ENCODE data around the gene OR6K6. TPM values are rescaled to one million over a fixed set of nuclear protein-coding genes. Genes with fewer than 3 reads are reported as not detected.

Gene OR6K6, protein sequence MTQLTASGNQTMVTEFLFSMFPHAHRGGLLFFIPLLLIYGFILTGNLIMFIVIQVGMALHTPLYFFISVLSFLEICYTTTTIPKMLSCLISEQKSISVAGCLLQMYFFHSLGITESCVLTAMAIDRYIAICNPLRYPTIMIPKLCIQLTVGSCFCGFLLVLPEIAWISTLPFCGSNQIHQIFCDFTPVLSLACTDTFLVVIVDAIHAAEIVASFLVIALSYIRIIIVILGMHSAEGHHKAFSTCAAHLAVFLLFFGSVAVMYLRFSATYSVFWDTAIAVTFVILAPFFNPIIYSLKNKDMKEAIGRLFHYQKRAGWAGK
- total RNA-seq: not detected

DNA sequence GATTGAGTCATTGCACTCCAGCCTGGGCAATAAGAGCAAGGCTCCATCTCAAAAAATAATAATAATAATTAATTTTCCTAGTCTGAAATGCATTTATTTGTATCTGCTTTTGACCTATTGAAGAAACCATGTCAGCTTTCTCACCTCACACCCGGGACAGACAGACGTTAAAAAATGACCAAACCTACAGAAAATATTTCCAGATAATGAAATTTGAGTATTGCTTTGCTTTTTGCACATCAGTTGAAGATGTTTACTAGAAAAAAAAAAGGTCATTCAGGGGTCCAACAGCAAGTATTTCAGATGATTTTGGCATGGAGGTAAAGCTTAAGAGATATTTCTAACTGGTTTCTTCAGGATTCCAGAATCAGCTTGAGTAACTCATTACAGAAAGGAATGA, at the start of gene OR6K6:
Gene OR6K6 (plus strand): TSS at position 301 of the 400 bp plus-strand sequence. CDS start 168 bp downstream, outside the sequence.
- Histone ChIP-seq H3K4me1 (no peaks in the 10 kb centered on the region), H3K36me3 (no peaks in the 10 kb centered on the region), H3K27me3 (no peaks in the 10 kb centered on the region), H3K4me3 (no peak within 1 kb of the TSS), H3K9me3 (no peaks in the 10 kb centered on the region), H3K27ac (no peak within 1 kb of the TSS)
- no peak for DNase-seq
- intact Hi-C loops (cut with DNase I; ENCODE audit: low total_unique reads): no loop called here
- TF ChIP-seq POLR2A (IDR thresholded peaks at IDR 0.05): no peak
- TF ChIP-seq, protein P1, sequence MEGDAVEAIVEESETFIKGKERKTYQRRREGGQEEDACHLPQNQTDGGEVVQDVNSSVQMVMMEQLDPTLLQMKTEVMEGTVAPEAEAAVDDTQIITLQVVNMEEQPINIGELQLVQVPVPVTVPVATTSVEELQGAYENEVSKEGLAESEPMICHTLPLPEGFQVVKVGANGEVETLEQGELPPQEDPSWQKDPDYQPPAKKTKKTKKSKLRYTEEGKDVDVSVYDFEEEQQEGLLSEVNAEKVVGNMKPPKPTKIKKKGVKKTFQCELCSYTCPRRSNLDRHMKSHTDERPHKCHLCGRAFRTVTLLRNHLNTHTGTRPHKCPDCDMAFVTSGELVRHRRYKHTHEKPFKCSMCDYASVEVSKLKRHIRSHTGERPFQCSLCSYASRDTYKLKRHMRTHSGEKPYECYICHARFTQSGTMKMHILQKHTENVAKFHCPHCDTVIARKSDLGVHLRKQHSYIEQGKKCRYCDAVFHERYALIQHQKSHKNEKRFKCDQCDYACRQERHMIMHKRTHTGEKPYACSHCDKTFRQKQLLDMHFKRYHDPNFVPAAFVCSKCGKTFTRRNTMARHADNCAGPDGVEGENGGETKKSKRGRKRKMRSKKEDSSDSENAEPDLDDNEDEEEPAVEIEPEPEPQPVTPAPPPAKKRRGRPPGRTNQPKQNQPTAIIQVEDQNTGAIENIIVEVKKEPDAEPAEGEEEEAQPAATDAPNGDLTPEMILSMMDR (IDR thresholded peaks at IDR 0.05): no peak

DNA sequence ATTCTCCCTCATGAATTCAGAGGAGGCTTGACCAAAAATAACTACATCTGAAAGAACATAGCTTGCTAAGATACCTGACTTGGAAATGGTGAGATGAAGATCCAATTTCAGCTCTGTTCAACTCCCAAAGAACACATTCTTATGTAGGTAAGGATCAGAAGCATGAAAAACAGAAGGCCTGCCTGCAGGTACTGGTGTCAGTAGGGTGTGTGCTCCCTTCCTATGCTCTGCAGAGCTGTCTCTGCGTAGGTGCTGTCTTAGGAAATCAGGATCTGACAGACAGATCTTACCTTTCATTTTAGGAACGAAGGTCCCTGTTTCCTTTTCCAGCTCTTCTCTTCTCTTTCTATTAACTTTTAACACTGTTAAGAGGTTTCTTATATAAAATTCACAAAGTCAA, 48.4 kb upstream of the OR6K6 start:
- no peaks in the 10 kb centered on the region for H3K9me3 ChIP-seq
- no peaks in the 10 kb centered on the region for H3K27me3 ChIP-seq
- H3K36me3 ChIP-seq: no peaks in the 10 kb centered on the region
- intact Hi-C loops (cut with DNase I; ENCODE audit: low total_unique reads): no loop called here
- H3K4me1 ChIP-seq: no peaks in the 10 kb centered on the region
- H3K27ac ChIP-seq: no peak overlapping the region
- TF ChIP-seq POLR2A (IDR thresholded peaks at IDR 0.05): no peak
- TF ChIP-seq, protein P1 (IDR thresholded peaks at IDR 0.05): no peak
- H3K4me3 ChIP-seq: no peak overlapping the region
- no peak for DNase-seq

DNA sequence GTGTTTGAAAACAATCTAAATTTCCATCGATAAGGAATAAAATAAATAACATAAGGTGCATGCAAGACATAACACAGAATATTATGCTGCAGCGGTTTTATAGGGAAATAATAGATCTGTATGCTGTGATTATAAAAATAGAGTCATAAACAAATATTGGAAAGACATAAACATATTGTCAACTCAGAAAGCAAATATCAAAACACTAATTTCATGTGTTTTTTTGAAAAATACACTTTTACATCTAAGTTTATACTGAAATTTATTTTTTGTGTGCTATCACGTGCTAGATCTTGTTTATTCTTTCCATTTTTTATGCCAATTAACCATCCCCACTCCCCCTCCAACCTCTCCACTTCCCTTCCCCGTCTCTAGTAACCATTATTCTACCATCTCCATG, 43.4 kb upstream of the OR6K6 start:
- Histone ChIP-seq H3K27me3 (no peaks in the 10 kb centered on the region), H3K4me3 (no peak overlapping the region), H3K4me1 (no peaks in the 10 kb centered on the region), H3K27ac (no peak overlapping the region), H3K36me3 (no peaks in the 10 kb centered on the region), H3K9me3 (no peaks in the 10 kb centered on the region)
- intact Hi-C loops (cut with DNase I; ENCODE audit: low total_unique reads): no loop called here
- TF ChIP-seq, protein P1 (IDR thresholded peaks at IDR 0.05): no peak
- no peak for TF ChIP-seq POLR2A (IDR thresholded peaks at IDR 0.05)
- DNase-seq: no peak

DNA sequence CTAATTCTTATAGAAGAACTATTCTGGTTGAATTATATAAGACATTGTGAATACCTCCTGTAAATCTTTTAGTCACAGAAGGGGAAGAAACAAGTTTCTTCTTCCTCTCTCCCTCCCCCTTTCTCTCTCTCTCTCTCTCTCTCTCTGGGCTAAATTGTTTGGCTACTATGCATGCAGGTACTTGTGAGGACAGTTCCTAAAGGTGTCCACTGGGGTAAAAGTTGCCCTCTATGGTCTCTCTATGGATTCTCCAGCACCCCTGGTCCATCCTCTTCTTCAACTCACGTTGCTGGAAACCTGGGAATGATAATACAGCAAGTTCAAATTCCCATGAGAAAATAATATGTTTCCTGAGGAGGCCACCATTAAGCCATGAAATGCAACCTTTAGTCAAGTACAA, 39.8 kb upstream of the OR6K6 start:
- intact Hi-C loops (cut with DNase I; ENCODE audit: low total_unique reads): no loop called here
- Histone ChIP-seq H3K36me3 (no peaks in the 10 kb centered on the region), H3K9me3 (no peaks in the 10 kb centered on the region), H3K27ac (no peak overlapping the region), H3K4me3 (no peak overlapping the region), H3K27me3 (no peaks in the 10 kb centered on the region), H3K4me1 (no peaks in the 10 kb centered on the region)
- TF ChIP-seq, protein P1 (IDR thresholded peaks at IDR 0.05): no peak
- no peak for TF ChIP-seq POLR2A (IDR thresholded peaks at IDR 0.05)
- no peak for DNase-seq

DNA sequence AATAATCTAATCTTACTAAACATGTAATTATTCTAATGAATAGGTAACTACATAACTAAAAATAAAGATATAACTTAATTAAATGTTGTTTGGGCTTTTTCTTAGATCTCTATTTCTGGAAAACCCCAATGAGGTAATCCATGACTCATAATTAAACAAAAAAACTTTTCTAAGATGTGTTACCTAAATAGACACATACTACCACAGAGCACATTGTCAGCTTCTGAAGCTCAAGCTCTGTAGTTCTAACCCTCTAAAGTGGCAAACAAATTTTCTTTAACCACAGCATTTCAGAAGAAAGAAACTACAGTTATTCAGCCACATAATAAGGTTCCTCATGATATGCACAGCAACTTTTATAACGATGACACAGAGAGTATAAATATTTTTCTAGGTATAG, 38.2 kb upstream of the OR6K6 start:
- no peaks in the 10 kb centered on the region for H3K27me3 ChIP-seq

More for the DNA sequence above, 38.2 kb upstream of the OR6K6 start:
- Histone ChIP-seq H3K4me3 (no peak overlapping the region), H3K36me3 (no peaks in the 10 kb centered on the region), H3K27ac (no peak overlapping the region), H3K9me3 (no peaks in the 10 kb centered on the region), H3K4me1 (no peaks in the 10 kb centered on the region)
- intact Hi-C loops (cut with DNase I; ENCODE audit: low total_unique reads): no loop called here
- DNase-seq: no peak
- TF ChIP-seq, protein P1 (IDR thresholded peaks at IDR 0.05): no peak
- no peak for TF ChIP-seq POLR2A (IDR thresholded peaks at IDR 0.05)

Measured in uterus (tissue), 4 donors.